SK-N-SH (cell line): ENCODE measurements around the gene GPR161.

ENCODE experiments used
- GABPA ChIP-seq: IDR thresholded peaks from 2 replicates; pipeline ENCODE4 v1.4.0; 2012; ENCODE audit warnings: low read depth, mild to moderate bottlenecking
- GATA2 ChIP-seq: sonication (generic); formaldehyde crosslinking; IDR thresholded peaks from 2 replicates; pipeline ENCODE4 v1.5.0; 2020; ENCODE audit warnings: mild to moderate bottlenecking, missing genetic modification reagents
- JUND ChIP-seq: IDR thresholded peaks from 2 replicates; pipeline ENCODE4 v1.4.0; 2012
- MEF2A ChIP-seq: IDR thresholded peaks from 2 replicates; pipeline ENCODE4 v1.4.0; 2012; ENCODE audit warnings: low read depth, borderline replicate concordance
- MXI1 ChIP-seq: IDR thresholded peaks from 2 replicates; pipeline ENCODE4 v1.6.1; 2012; ENCODE audit warnings: mild to moderate bottlenecking, low read depth, low read length, improper control_type of control experiment
- POLR2AphosphoS5 ChIP-seq: IDR thresholded peaks from 2 replicates; pipeline ENCODE4 v1.6.1; 2012; ENCODE audit warnings: low read depth, low read length
- RFX5 ChIP-seq: IDR thresholded peaks from 2 replicates; pipeline ENCODE4 v1.6.1; 2012; ENCODE audit warnings: mild to moderate bottlenecking, improper control_type of control experiment, low read length
- TAF1 ChIP-seq: IDR thresholded peaks from 2 replicates; pipeline ENCODE4 v1.6.1; 2012; ENCODE audit warnings: low read depth, mild to moderate bottlenecking, low read length, moderate library complexity, borderline replicate concordance
- TCF12 ChIP-seq: IDR thresholded peaks from 2 replicates; pipeline ENCODE4 v1.4.0; 2012
- TF ChIP-seq, protein P1 (sequence below): fragments of 200-600 bp; sonication (generic); IDR thresholded peaks from 2 replicates; pipeline ENCODE4 v1.6.1; 2017; ENCODE audit warnings: antibody characterized with exemption, mild to moderate bottlenecking, moderate library complexity
- TF ChIP-seq, protein P2 (sequence below): IDR thresholded peaks from 2 replicates; pipeline ENCODE4 v1.4.0; 2012; ENCODE audit warnings: low read depth
- TF ChIP-seq, protein P3 (sequence below): IDR thresholded peaks from 2 replicates; pipeline ENCODE4; 2012

DNA sequence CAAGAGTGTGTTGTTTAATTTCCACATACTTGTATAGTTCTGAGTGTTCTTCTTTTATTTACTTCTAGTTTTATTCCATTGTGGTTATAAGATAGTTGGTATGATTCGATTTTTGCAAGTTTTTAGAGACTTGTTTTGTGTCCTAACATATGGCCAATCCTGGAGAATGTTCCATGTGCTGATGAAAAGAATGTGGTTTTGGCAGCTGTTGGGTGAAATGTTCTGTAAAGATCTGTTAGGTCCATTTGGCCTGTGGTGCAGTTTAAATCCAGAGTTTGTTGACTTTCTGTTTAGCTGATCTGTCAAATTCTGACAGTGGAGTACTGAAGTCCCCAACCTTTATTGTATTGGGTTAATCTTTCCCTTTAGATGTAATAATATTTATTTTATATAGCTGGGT lies 22.5 kb upstream of the GPR161 start:
- TF ChIP-seq, protein P1, sequence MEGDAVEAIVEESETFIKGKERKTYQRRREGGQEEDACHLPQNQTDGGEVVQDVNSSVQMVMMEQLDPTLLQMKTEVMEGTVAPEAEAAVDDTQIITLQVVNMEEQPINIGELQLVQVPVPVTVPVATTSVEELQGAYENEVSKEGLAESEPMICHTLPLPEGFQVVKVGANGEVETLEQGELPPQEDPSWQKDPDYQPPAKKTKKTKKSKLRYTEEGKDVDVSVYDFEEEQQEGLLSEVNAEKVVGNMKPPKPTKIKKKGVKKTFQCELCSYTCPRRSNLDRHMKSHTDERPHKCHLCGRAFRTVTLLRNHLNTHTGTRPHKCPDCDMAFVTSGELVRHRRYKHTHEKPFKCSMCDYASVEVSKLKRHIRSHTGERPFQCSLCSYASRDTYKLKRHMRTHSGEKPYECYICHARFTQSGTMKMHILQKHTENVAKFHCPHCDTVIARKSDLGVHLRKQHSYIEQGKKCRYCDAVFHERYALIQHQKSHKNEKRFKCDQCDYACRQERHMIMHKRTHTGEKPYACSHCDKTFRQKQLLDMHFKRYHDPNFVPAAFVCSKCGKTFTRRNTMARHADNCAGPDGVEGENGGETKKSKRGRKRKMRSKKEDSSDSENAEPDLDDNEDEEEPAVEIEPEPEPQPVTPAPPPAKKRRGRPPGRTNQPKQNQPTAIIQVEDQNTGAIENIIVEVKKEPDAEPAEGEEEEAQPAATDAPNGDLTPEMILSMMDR: no peak
- TF ChIP-seq, protein P2, sequence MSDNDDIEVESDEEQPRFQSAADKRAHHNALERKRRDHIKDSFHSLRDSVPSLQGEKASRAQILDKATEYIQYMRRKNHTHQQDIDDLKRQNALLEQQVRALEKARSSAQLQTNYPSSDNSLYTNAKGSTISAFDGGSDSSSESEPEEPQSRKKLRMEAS: no peak
- TF ChIP-seq TAF1 (no peak), MEF2A (no peak), MXI1 (no peak), GATA2 (no peak), TCF12 (no peak), POLR2AphosphoS5 (no peak), JUND (no peak), RFX5 (no peak), GABPA (no peak)
- TF ChIP-seq, protein P3, sequence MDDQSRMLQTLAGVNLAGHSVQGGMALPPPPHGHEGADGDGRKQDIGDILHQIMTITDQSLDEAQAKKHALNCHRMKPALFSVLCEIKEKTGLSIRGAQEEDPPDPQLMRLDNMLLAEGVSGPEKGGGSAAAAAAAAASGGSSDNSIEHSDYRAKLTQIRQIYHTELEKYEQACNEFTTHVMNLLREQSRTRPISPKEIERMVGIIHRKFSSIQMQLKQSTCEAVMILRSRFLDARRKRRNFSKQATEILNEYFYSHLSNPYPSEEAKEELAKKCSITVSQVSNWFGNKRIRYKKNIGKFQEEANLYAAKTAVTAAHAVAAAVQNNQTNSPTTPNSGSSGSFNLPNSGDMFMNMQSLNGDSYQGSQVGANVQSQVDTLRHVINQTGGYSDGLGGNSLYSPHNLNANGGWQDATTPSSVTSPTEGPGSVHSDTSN: no peak
